Liver (tissue), 3 donors: ENCODE data around the gene TSGA10.
"Not testable (repeated sequence)": the region's sequence is repeated elsewhere in the genome, so short reads cannot be mapped to it uniquely, and the experiment has no call there.

Experiments
- CTCF ChIP-seq: fragments of 150-350 bp; IDR thresholded peaks from 2 replicates; pipeline ENCODE4 v1.5.1; 2017; ENCODE audit warnings: improper control_type of control experiment, low read depth, low read length; ENCODE audit not compliant: missing input control
- GABPA ChIP-seq, 2 donors: IDR thresholded peaks in 1 of 2; conservative IDR thresholded peaks in 1 of 2; 2 replicates each; pipeline ENCODE4 v1.6.1; 2016; ENCODE audit warnings: antibody characterized with exemption in 2 of 2, mild to moderate bottlenecking in 1 of 2, moderate library complexity in 1 of 2
- MAX ChIP-seq: IDR thresholded peaks from 2 replicates; pipeline ENCODE4 v1.6.1; 2016; ENCODE audit warnings: antibody characterized with exemption
- donor health status: healthy.
- donor health status: healthy.

- TF ChIP-seq GABPA (IDR thresholded peaks at IDR 0.05 in 1 of 2, conservative IDR thresholded peaks at IDR 0.05 in 1 of 2); CTCF; MAX: not testable (repeated sequence)
Observed at GRCh38 chr2:99040736-99041300, 113.9 kb downstream of the TSGA10 start.
